NCI-H146 (cell line): ENCODE measurements around the gene TM2D3.

ENCODE experiments used
- DNase-seq: peaks from one replicate; lab custom pipeline; 2025; lab: John Stamatoyannopoulos, UW

The TM2D3 gene

GRCh38 chr15:101604124-101604874 lies 47.9 kb downstream of the TM2D3 start:
- DNase-seq = no peak

GRCh38 chr15:101602801-101603200 lies 49.4 kb downstream of the TM2D3 start:
- no peak for DNase-seq

GRCh38 chr15:101600035-101600434 lies 52.1 kb downstream of the TM2D3 start:
- DNase-seq = no peak

- DNase-seq = no peak
Measured at GRCh38 chr15:101599091-101599490, 53.1 kb downstream of the TM2D3 start.

GRCh38 chr15:101597360-101597928 lies 54.7 kb downstream of the TM2D3 start:
- DNase-seq = no peak

- DNase-seq = no peak
Measured at GRCh38 chr15:101596633-101597032, 55.5 kb downstream of the TM2D3 start.
